Glutamatergic neuron (in vitro differentiated cells): Measurements from ENCODE around the gene LITAFD. TPM values are rescaled to one million over a fixed set of nuclear protein-coding genes. Genes with fewer than 3 reads are reported as not detected.

Experiments
- DNase-seq: peaks from one replicate; pipeline ENCODE4 v3.0.0; 2022
- H3K27ac Mint-ChIP-seq: one replicate; pipeline ENCODE4 v1.8.0; 2020; ENCODE audit warnings: mild to moderate bottlenecking, mixed read lengths, inconsistent platforms; ENCODE audit not compliant: unreplicated experiment
- H3K27me3 Mint-ChIP-seq: one replicate; pipeline ENCODE4 v1.8.0; 2020; ENCODE audit warnings: mild to moderate bottlenecking, moderate library complexity, mixed read lengths, inconsistent platforms; ENCODE audit not compliant: unreplicated experiment
- H3K36me3 Mint-ChIP-seq: one replicate; pipeline ENCODE4 v1.8.0; 2020; ENCODE audit warnings: mild to moderate bottlenecking, mixed read lengths, inconsistent platforms; ENCODE audit not compliant: unreplicated experiment
- H3K4me1 Mint-ChIP-seq: one replicate; pipeline ENCODE4 v1.8.0; 2020; ENCODE audit warnings: mild to moderate bottlenecking, low read depth, mixed read lengths, inconsistent platforms; ENCODE audit not compliant: unreplicated experiment
- H3K4me3 Mint-ChIP-seq: one replicate; pipeline ENCODE4 v1.8.0; 2020; ENCODE audit warnings: mild to moderate bottlenecking, mixed read lengths, inconsistent platforms; ENCODE audit not compliant: unreplicated experiment
- H3K9me3 Mint-ChIP-seq: one replicate; pipeline ENCODE4 v1.8.0; 2020; ENCODE audit warnings: mild to moderate bottlenecking, moderate library complexity, mixed read lengths, inconsistent platforms; ENCODE audit not compliant: unreplicated experiment
- CTCF ChIP-seq: fragments of 200-600 bp; sonication (generic); IDR thresholded peaks from one replicate; pipeline ENCODE4 v1.5.0; 2021; ENCODE audit not compliant: partially characterized antibody, unreplicated experiment
- total RNA-seq: library from RNA; stranded (reverse); fragmentation: NEBNext Ultra II Directional; extraction: Animal tissue kit (Norgen Biotek cat#: 25700); gene quantifications from one replicate; pipeline ENCODE4 v1.2.1, GENCODE V29; 2021; ENCODE audit not compliant: unreplicated experiment

LITAFD gene
- total RNA-seq, 1 donor from 2014 or later: not detected

GRCh38 chr16:8877894-8878522 is 4.1 kb upstream of the LITAFD start:
- H3K4me1 Mint-ChIP-seq: no peaks in the 10 kb centered on the region
- H3K9me3 Mint-ChIP-seq: peaks cover 2% of the 10 kb centered on the region
- H3K27ac Mint-ChIP-seq: no peak overlapping the region
- no peaks in the 10 kb centered on the region for H3K36me3 Mint-ChIP-seq
- DNase-seq: no peak
- H3K27me3 Mint-ChIP-seq: no peaks in the 10 kb centered on the region
- no peak for TF ChIP-seq CTCF
- H3K4me3 Mint-ChIP-seq: no peak overlapping the region

- no peak for DNase-seq
- peaks cover 2% of the 10 kb centered on the region for H3K9me3 Mint-ChIP-seq
- no peaks in the 10 kb centered on the region for H3K4me1 Mint-ChIP-seq
- H3K36me3 Mint-ChIP-seq: no peaks in the 10 kb centered on the region
- no peak overlapping the region for H3K4me3 Mint-ChIP-seq
- H3K27me3 Mint-ChIP-seq: no peaks in the 10 kb centered on the region
- H3K27ac Mint-ChIP-seq: no peak overlapping the region
- TF ChIP-seq CTCF: no peak
These were observed 3.6 kb upstream of the LITAFD start for GRCh38 chr16:8878523-8878911.

- TF ChIP-seq CTCF: no peak
- no peak for DNase-seq
- no peak overlapping the region for H3K27ac Mint-ChIP-seq
- no peaks in the 10 kb centered on the region for H3K36me3 Mint-ChIP-seq
- peaks cover 10% of the 10 kb centered on the region for H3K4me1 Mint-ChIP-seq
- H3K9me3 Mint-ChIP-seq: peaks cover 6% of the 10 kb centered on the region
- H3K27me3 Mint-ChIP-seq: peaks cover 3% of the 10 kb centered on the region
- H3K4me3 Mint-ChIP-seq: no peak overlapping the region
These were observed 1.2 kb upstream of the LITAFD start for GRCh38 chr16:8880839-8881510.

- no peak for TF ChIP-seq CTCF
- H3K27me3 Mint-ChIP-seq: peaks cover 12% of the 10 kb centered on the region
- no peak for DNase-seq
- peaks cover 6% of the 10 kb centered on the region for H3K36me3 Mint-ChIP-seq
- peaks cover 21% of the 10 kb centered on the region for H3K4me1 Mint-ChIP-seq
- H3K9me3 Mint-ChIP-seq: peaks cover 12% of the 10 kb centered on the region
- H3K4me3 Mint-ChIP-seq: no peak overlapping the region
- H3K27ac Mint-ChIP-seq: no peak overlapping the region
These were observed 700 bp downstream of the LITAFD start for GRCh38 chr16:8882725-8883377.
